ENCODE data around the gene PIPOX. TPM values are rescaled to one million over a fixed set of nuclear protein-coding genes. Genes with fewer than 3 reads are reported as not detected.

Gene PIPOX
- total RNA-seq, 1 donor from 2014 or later, result 0.26 TPM

- FAIRE-seq, result no peak
- no peak for TF ChIP-seq CTCF (IDR thresholded peaks at IDR 0.05; ENCODE audit: insufficient read depth, low read length, severe bottlenecking)
- Histone ChIP-seq H3K36me3 (ENCODE audit: control insufficient read depth, insufficient read depth, low read length) (no peaks in the 10 kb centered on the region), H3K4me3 (ENCODE audit: low read depth, low read length) (no peak overlapping the region), H3K27me3 (ENCODE audit: control insufficient read depth, insufficient read depth, low read length) (peaks cover 7% of the 10 kb centered on the region)
- DNase-seq (ENCODE audit: low read depth), result no peak
These were observed 7.2 kb downstream of the PIPOX start for GRCh38 chr17:29050176-29050575.

GRCh38 chr17:29051194-29051593, 8.3 kb downstream of the PIPOX start:
- H3K27me3 ChIP-seq (ENCODE audit: control insufficient read depth, insufficient read depth, low read length), result peaks cover 13% of the 10 kb centered on the region
- FAIRE-seq, result no peak
- no peak for DNase-seq (ENCODE audit: low read depth)

DNA sequence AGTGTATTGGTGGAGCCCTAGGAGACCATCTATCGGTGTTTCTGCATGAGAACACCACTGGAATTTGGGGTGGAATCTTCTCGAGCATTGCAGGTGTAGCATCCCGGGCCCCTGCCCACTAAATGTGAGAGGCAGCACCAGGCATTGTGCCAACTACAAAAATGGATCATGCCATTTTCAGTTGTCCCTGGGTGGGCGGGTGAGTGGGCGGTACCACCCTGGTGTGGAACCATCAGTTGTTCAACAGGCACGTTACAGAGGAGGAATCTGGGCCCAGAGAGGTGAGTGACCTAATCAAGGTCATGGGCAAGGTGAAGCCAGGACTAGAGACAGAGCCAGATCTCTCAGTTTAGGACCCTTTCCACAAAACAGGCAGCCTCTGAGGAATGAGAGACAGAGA, 8.8 kb downstream of the PIPOX start:
- DNase-seq (ENCODE audit: low read depth) (no peak), FAIRE-seq (no peak)
- Histone ChIP-seq H3K36me3 (ENCODE audit: control insufficient read depth, insufficient read depth, low read length) (no peaks in the 10 kb centered on the region), H3K4me3 (ENCODE audit: low read depth, low read length) (no peak overlapping the region), H3K27me3 (ENCODE audit: control insufficient read depth, insufficient read depth, low read length) (peaks cover 13% of the 10 kb centered on the region)
- TF ChIP-seq CTCF (IDR thresholded peaks at IDR 0.05; ENCODE audit: insufficient read depth, low read length, severe bottlenecking), result no peak

More at GRCh38 chr17:29051194-29051593, 8.3 kb downstream of the PIPOX start:
- TF ChIP-seq CTCF (IDR thresholded peaks at IDR 0.05; ENCODE audit: insufficient read depth, low read length, severe bottlenecking), result no peak
- Histone ChIP-seq H3K36me3 (ENCODE audit: control insufficient read depth, insufficient read depth, low read length) (no peaks in the 10 kb centered on the region), H3K4me3 (ENCODE audit: low read depth, low read length) (no peak overlapping the region)

GRCh38 chr17:29054835-29055234, 11.9 kb downstream of the PIPOX start:
- FAIRE-seq (no peak), DNase-seq (ENCODE audit: low read depth) (no peak)
- no peak overlapping the region for H3K4me3 ChIP-seq (ENCODE audit: low read depth, low read length)
- TF ChIP-seq CTCF (IDR thresholded peaks at IDR 0.05; ENCODE audit: insufficient read depth, low read length, severe bottlenecking), result no peak
- H3K36me3 ChIP-seq (ENCODE audit: control insufficient read depth, insufficient read depth, low read length), result no peaks in the 10 kb centered on the region
- H3K27me3 ChIP-seq (ENCODE audit: control insufficient read depth, insufficient read depth, low read length), result peaks cover 8% of the 10 kb centered on the region

GRCh38 chr17:29057361-29057760, 14.4 kb downstream of the PIPOX start:
- H3K36me3 ChIP-seq (ENCODE audit: control insufficient read depth, insufficient read depth, low read length), result no peaks in the 10 kb centered on the region
- TF ChIP-seq CTCF (IDR thresholded peaks at IDR 0.05; ENCODE audit: insufficient read depth, low read length, severe bottlenecking), result no peak
- peaks cover 8% of the 10 kb centered on the region for H3K27me3 ChIP-seq (ENCODE audit: control insufficient read depth, insufficient read depth, low read length)
- FAIRE-seq (no peak), DNase-seq (ENCODE audit: low read depth) (no peak)
- H3K4me3 ChIP-seq (ENCODE audit: low read depth, low read length), result no peak overlapping the region

GRCh38 chr17:29058391-29058790, 15.4 kb downstream of the PIPOX start:
- Histone ChIP-seq H3K36me3 (ENCODE audit: control insufficient read depth, insufficient read depth, low read length) (no peaks in the 10 kb centered on the region), H3K27me3 (ENCODE audit: control insufficient read depth, insufficient read depth, low read length) (peaks cover 8% of the 10 kb centered on the region), H3K4me3 (ENCODE audit: low read depth, low read length) (no peak overlapping the region)
- no peak for FAIRE-seq
- TF ChIP-seq CTCF (IDR thresholded peaks at IDR 0.05; ENCODE audit: insufficient read depth, low read length, severe bottlenecking), result no peak
- DNase-seq (ENCODE audit: low read depth), result no peak
